Esophagus squamous epithelium (tissue), 4 donors: ENCODE results near the gene BUB3.

ENCODE experiments used
- POLR2A ChIP-seq, 4 donors: fragments of 450-650 bp; IDR thresholded peaks; one replicate each; pipeline ENCODE4 v1.6.1; 2017; ENCODE audit warnings: antibody characterized with exemption in 4 of 4, mild to moderate bottlenecking in 4 of 4, moderate library complexity in 3 of 4
- TF ChIP-seq, protein P1 (sequence below), 6 experiments: fragments of 450-650 bp in 4 of 6; fragments of 200-600 bp in 2 of 6; sonication (generic) in 2 of 6; IDR thresholded peaks; one replicate each; pipeline ENCODE4 v1.5.1; 2016 to 2019; ENCODE audit warnings: antibody characterized with exemption in 6 of 6, mild to moderate bottlenecking in 4 of 6, moderate library complexity in 4 of 6

DNA sequence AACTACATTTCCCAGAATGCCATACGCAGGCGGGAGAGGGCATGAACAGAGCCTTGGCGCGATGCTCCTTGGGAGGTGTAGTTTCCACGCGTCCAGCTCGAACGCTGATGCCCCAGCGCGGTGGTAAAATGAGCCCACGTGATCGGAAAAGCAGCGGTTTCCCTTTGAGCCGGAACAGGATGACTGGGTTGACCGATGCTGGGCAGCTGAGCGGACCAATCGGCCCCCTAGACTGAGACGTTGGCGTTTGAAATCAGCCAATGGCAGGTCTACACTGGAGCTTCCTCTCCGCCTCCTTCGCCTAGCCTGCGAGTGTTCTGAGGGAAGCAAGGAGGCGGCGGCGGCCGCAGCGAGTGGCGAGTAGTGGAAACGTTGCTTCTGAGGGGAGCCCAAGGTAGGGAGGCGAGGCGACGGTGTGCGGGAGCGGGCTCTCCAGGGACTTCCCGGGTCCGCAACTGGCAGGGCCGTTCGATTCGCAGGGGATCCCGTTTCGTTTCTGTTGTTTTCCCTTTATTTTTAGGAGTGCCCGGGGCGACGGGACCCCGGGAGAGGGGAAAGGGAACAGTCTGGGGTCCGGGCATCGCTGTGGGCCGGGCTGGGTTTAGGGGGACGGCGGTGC lies at the start of gene BUB3:
- peak in 3 of 4 donors; percentile 46 to 85 (median 70) for TF ChIP-seq POLR2A (IDR thresholded peaks at IDR 0.05)
- TF ChIP-seq, protein P1, sequence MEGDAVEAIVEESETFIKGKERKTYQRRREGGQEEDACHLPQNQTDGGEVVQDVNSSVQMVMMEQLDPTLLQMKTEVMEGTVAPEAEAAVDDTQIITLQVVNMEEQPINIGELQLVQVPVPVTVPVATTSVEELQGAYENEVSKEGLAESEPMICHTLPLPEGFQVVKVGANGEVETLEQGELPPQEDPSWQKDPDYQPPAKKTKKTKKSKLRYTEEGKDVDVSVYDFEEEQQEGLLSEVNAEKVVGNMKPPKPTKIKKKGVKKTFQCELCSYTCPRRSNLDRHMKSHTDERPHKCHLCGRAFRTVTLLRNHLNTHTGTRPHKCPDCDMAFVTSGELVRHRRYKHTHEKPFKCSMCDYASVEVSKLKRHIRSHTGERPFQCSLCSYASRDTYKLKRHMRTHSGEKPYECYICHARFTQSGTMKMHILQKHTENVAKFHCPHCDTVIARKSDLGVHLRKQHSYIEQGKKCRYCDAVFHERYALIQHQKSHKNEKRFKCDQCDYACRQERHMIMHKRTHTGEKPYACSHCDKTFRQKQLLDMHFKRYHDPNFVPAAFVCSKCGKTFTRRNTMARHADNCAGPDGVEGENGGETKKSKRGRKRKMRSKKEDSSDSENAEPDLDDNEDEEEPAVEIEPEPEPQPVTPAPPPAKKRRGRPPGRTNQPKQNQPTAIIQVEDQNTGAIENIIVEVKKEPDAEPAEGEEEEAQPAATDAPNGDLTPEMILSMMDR (IDR thresholded peaks at IDR 0.05), result peak in 4 of 6 experiments; percentile 9 to 34 (median 31)
